NCI-H446 (cell line): Measurements from ENCODE around the gene NCOA6.
A peak's percentile ranks its signal among the peaks of the same experiment; 100 is the strongest.
"Not testable (repeated sequence)": the region's sequence is repeated elsewhere in the genome, so short reads cannot be mapped to it uniquely, and the experiment has no call there.

Experiments
- DNase-seq, 2 experiments: peaks; one replicate each; lab custom pipeline; 2025; lab: John Stamatoyannopoulos, UW

The NCOA6 gene

GRCh38 chr20:34774886-34775285 lies 50.6 kb downstream of the NCOA6 start:
- DNase-seq, result no peak

- no peak for DNase-seq
Measured at GRCh38 chr20:34774449-34774848, 51.0 kb downstream of the NCOA6 start.

DNA sequence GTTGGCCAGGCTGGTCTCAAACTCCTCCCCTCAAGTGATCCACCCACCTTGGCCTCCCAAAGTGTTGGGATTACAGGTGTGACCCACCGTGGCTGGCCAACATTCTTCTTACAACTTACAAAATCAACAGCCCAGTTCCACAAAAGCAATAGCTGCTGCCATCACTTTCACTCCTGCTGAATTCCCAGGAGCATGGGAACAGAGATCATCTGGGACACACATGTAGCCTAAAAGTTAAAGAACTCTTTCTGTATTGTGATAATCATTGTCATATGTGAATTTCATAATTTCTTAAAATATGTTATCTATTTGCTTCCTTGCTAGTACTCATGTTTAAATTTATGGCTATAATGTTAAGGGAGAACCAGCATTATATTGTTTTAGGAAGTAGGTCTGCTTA lies 51.7 kb downstream of the NCOA6 start:
- no peak for DNase-seq

DNA sequence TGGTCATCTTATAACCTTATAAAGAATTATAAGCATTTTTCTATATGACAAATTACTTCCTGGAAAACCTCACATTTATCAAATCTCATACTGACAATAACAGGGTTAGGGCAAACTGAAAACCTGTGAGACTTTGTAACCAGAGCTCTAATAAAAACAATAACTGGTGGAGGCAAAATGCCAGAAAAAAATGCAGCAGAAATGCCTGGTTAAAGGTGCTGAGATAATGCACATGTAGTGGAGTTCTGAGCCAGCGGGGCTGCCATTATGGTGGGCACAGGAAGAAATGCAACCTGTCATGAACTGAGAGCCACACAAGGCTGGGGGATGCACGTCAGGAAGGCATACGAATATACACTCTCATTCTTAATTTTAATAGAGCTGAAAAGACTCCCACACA lies 53.0 kb downstream of the NCOA6 start:
- DNase-seq, result no peak

DNA sequence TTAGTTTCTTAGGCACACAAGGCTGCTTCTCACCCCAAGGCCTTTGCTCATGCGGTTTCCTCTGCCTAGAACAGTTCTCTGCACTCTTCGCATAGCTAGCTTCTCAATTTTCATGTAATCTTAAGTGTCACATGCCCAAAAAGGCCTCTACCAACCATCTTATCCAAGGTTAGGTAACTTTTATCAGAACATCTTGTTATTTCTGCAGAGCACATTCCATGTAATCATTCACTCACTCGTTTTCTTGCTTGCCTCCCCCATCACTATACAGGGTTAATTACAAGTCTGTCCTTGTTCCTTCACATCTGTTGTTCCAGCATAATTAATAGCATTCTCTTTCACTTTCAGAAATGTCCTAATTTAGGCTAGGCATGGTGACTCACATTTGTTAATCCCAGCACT lies 53.8 kb downstream of the NCOA6 start:
- no peak for DNase-seq

GRCh38 chr20:34768096-34768495 lies 57.4 kb downstream of the NCOA6 start:
- no peak for DNase-seq

GRCh38 chr20:34762031-34762555 lies 63.4 kb downstream of the NCOA6 start:
- DNase-seq, result no peak

- no peak for DNase-seq
Measured at GRCh38 chr20:34755367-34755766, 70.1 kb downstream of the NCOA6 start.

- no peak for DNase-seq
Measured at GRCh38 chr20:34754611-34755010, 70.8 kb downstream of the NCOA6 start.

GRCh38 chr20:34753706-34754461 lies 71.6 kb downstream of the NCOA6 start:
- DNase-seq, result no peak

DNA sequence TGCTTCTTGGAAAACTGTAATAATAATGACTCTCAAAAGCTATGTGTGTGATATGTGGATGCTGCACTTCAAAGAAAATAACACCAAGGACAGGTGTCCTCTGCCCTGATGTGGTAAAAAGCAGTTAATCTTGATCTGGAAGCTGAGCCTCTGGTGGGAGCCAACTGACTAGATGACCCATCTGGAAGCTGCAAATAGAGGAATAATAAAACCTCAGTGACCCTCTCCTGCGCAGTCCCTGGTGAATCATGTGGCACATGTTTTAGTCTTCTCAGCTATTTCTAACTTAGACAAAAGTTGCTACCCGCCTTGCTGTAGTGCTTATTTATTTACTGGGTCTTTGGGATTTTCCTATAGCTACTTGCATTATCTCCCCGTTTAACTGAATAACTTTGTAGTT lies 74.0 kb downstream of the NCOA6 start:
- DNase-seq, result no peak

- DNase-seq, result no peak
Measured at GRCh38 chr20:34750484-34750883, 75.0 kb downstream of the NCOA6 start.

GRCh38 chr20:34748709-34749108 lies 76.7 kb downstream of the NCOA6 start:
- no peak for DNase-seq

DNA sequence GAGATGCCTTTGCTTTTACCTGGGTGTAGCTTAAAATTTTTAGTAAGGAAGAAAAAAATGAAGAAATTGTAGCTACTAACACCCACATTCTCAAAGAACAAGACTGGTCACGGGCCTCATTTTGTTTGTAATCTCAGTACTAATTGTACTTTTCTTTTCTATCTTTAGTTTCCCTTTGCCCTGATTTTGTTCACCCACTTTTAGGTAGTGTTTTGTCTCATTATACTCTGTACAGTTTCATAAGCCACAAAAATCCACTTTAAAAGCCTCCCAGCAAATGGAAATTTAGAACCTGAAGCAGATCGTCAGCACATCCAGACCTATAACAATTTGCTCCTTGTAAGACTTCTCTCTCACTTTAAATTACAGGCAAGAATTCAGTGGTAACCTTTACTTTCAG lies 78.0 kb downstream of the NCOA6 start:
- DNase-seq, result no peak

- DNase-seq, result no peak
Measured at GRCh38 chr20:34746674-34747073, 78.8 kb downstream of the NCOA6 start.

- no peak for DNase-seq
Measured at GRCh38 chr20:34744847-34745246, 80.6 kb downstream of the NCOA6 start.

DNA sequence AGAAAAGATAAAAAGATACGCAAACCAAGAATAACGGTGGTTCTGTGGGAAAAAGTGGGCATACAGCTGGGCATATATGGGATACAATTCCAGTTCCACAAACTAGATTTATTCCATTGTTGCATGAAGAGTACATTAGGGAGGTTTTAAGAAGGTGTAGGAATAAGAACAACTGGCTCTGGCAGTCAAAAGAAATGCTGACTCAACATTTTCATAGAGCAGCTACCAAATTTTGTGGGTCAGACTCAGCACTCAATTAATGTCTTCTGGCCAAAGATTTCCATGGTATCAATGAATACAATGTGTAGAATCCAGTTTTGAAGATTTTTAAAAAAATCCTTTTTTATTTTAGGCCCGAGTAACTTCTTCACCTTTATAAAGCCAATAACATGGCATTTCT lies 81.1 kb downstream of the NCOA6 start:
- DNase-seq, result no peak

- DNase-seq, result no peak
Measured at GRCh38 chr20:34743039-34743438, 82.4 kb downstream of the NCOA6 start.

DNA sequence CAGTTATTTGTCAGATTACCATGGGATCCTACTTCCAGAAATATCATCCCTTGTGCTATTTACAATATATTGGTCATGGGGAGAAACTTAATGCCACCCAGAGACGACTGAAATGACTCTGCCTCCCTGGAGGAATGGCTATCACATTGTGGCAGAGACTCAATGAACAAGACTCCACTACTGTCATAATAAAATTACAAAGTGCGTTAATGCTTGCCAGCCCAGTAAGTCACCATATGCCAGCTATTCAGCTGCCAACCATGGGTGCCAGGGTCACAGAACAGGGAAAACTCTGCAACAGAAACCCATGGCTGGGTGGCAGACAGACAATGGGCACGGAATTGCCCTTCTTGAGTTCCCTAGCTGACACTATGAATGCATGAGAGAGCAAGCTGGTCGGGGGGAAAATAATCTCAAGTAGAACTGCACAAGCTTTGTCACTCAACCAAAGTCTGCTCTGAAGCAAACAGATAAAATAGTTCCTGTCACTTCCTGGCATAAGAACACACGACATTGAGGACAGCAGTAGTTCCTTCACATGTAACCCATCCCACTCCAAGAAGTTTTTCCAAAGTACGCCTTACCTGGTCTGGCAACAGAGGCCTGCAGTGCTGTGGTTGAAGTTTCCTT lies 89.2 kb downstream of the NCOA6 start:
- peak in 1 of 2 experiments; percentile 50 for DNase-seq

DNA sequence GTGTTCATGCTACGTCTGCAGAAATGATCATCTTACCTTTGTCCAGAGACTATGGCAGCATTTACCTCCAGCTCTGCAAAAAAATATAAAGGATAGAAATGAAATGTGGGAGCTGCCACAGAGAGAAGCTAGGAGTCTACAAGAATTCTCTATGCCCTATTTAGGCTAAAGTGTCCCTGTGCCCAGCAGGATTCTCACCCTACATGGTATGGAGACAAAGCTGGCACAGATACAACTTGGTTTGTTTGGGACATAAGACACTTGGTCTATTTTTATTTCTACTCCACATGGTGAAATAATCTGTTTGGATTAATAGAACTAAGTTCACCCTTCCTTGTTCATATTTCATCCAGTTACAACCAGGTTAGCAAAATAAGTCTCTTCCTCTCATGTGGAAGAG lies 92.9 kb downstream of the NCOA6 start:
- DNase-seq, result no peak

DNA sequence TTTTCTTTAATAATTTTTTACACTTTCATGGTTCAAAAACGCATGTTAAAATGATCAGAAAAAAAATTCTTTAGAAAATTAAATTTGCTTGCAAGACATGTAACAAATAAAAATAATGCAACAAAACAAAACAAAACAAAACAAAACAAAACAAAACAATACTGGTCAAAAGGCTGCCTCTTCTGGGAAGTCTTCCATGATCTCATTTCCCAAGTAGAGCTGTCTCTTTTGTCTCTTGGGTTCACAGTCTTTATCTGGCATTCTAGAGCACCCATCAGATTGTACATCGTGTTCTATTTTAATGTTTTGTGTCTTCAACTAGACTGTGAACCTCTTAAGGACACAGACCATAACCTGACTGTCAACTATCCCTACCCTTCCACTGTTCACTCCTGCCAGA lies 96.0 kb downstream of the NCOA6 start:
- no peak for DNase-seq

- no peak for DNase-seq
Measured at GRCh38 chr20:34724172-34724571, 101.3 kb downstream of the NCOA6 start.

DNA sequence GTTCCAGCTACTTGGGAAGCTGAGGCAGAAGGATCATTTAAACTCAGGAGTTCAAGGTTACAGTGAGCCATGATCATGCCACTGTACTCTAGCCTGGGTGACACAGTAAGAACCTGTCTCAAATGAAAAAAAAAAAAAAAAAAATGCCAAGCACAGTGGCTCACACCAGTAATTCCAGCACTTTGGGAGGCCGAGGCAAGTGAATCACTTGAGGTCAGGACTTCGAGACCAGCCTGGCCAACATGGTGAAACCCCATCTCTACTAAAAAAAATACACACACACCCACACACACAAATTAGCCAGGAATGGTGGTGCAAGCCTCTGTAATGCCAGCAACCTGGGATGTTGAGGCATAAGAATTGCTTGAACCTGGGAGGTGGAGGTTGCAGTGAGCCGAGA lies 102.9 kb downstream of the NCOA6 start:
- DNase-seq, result not testable (repeated sequence)

DNA sequence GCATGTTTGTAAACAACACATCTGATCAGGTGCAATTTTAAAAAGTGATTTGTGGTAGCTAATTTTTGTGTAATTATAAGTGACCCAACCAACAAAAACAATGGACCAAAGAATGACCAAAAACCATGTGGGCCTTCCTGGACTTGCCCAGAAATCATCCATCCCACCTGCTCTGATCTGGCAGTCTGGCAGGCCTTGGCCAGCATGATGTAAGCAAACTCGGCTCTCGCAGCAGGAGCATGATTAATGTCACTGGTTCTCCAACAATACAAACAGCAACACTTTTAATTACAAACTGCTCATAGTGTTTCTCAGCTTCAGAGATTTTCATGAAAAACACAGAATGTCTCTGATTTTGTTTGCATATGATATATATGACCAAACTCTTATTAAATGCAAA lies 105.2 kb downstream of the NCOA6 start:
- DNase-seq, result peak in 1 of 2 experiments; percentile 24
